GM12878 (cell line): ENCODE measurements around the gene BLCAP. TPM values are rescaled to one million over a fixed set of nuclear protein-coding genes. Genes with fewer than 3 reads are reported as not detected.

Source experiments
- ATAC-seq: fragments of 200-7000 bp; cut with Tn5 transposase; 3 replicates; pipeline ENCODE4 v1.9.1; 2020; ENCODE audit warnings: mild to moderate bottlenecking, moderate library complexity
- BruUV-seq: library from RNA; stranded (reverse); fragments of 400-500 nt; replicated peaks from 2 replicates; lab custom pipeline; 2021; lab: Mats Ljungman, UMichigan
- CTCF ChIA-PET: fragments of 300-600 bp; sonication (Branson Sonifier 250); formaldehyde crosslinking; extraction: SDS; loops from one replicate; lab custom pipeline; 2021; ENCODE audit warnings: inconsistent platforms; lab: Yijun Ruan, JAX
- POLR2A ChIA-PET: fragments of 350-600 bp; formaldehyde crosslinking; extraction: SDS; loops from one replicate; lab custom pipeline; 2021; ENCODE audit warnings: inconsistent platforms; lab: Charles Lee
- RAD21 ChIA-PET: fragments of 300-600 bp; sonication (Branson Sonifier 250); formaldehyde crosslinking; loops from one replicate; lab custom pipeline; 2023; ENCODE audit warnings: antibody characterized with exemption; ENCODE audit not compliant: unreplicated experiment; lab: Charles Lee
- SMC1A ChIA-PET: fragments of 300-600 bp; sonication (Branson Sonifier 250); formaldehyde crosslinking; loops from one replicate; lab custom pipeline; 2023; ENCODE audit not compliant: unreplicated experiment, uncharacterized antibody; lab: Charles Lee
- DNase-seq: peaks from one replicate; pipeline ENCODE4 v3.0.0-alpha.2; 2011; ENCODE audit warnings: low read depth, low spot score
- FAIRE-seq: peaks from 3 replicates; lab custom pipeline; 2011; peaks lifted over from hg19 to GRCh38; lab: Jason Lieb, UNC
- H2AFZ ChIP-seq: 2 replicates; pipeline ENCODE4 v1.6.0; 2011; ENCODE audit warnings: low read depth, low read length, control low read depth; ENCODE audit not compliant: control insufficient read depth
- H3K27ac ChIP-seq: 2 replicates; pipeline ENCODE4 v1.5.1; 2011; ENCODE audit warnings: control low read depth; ENCODE audit not compliant: control insufficient read depth, insufficient read depth
- H3K27me3 ChIP-seq, 2 experiments: replicated peaks in 1 of 2; 2 replicates each; pipeline versions ENCODE4 v1.6.0 to v1.6.1; 2011; ENCODE audit warnings: low read length in 1 of 2; ENCODE audit not compliant: control insufficient read depth in 2 of 2, insufficient read depth in 2 of 2
- H3K36me3 ChIP-seq, 2 experiments: 2 replicates each; pipeline ENCODE4 v1.5.1; 2011; ENCODE audit warnings: low read length in 1 of 2; ENCODE audit not compliant: control insufficient read depth in 2 of 2, insufficient read depth in 2 of 2
- H3K4me1 ChIP-seq: 2 replicates; pipeline ENCODE4 v1.6.1; 2011; ENCODE audit warnings: mild to moderate bottlenecking, low read length, moderate library complexity, mixed read lengths; ENCODE audit not compliant: control insufficient read depth, insufficient read depth
- H3K4me2 ChIP-seq: 2 replicates; pipeline ENCODE4 v1.6.0; 2011; ENCODE audit warnings: control low read depth; ENCODE audit not compliant: control insufficient read depth, insufficient read depth
- H3K4me3 ChIP-seq: fragments of 200-600 bp; sonication (generic); 2 replicates; pipeline ENCODE4 v1.5.1; 2016
- H3K79me2 ChIP-seq: 2 replicates; pipeline ENCODE4 v1.6.0; 2011; ENCODE audit warnings: low read length; ENCODE audit not compliant: control insufficient read depth, insufficient read depth
- H3K9ac ChIP-seq: 2 replicates; pipeline ENCODE4 v1.8.0; 2011; ENCODE audit warnings: low read length, control low read depth, mixed read lengths; ENCODE audit not compliant: control insufficient read depth, insufficient read depth
- H3K9me3 ChIP-seq: replicated peaks from 3 replicates; pipeline ENCODE4 v1.5.1; 2011; ENCODE audit warnings: mild to moderate bottlenecking, low read length; ENCODE audit not compliant: control insufficient read depth, insufficient read depth
- H4K20me1 ChIP-seq: 2 replicates; pipeline ENCODE4 v1.6.0; 2011; ENCODE audit not compliant: control insufficient read depth, insufficient read depth
- BMI1 ChIP-seq: fragments of 450-650 bp; IDR thresholded peaks from 2 replicates; pipeline ENCODE4 v1.6.1; 2016; ENCODE audit warnings: mild to moderate bottlenecking, moderate library complexity, borderline replicate concordance
- CHD4 ChIP-seq: fragments of 200-600 bp; sonication (generic); IDR thresholded peaks from 2 replicates; pipeline ENCODE4 v1.6.1; 2016; ENCODE audit warnings: mild to moderate bottlenecking
- DPF2 ChIP-seq: fragments of 450-650 bp; IDR thresholded peaks from 2 replicates; pipeline ENCODE4 v1.6.1; 2017; ENCODE audit warnings: mild to moderate bottlenecking
- ETV6 ChIP-seq, 2 experiments: fragments of 450-650 bp in 1 of 2; IDR thresholded peaks in 1 of 2; conservative IDR thresholded peaks in 1 of 2; 2 replicates each; pipeline ENCODE4 v1.6.1; 2014; ENCODE audit warnings: antibody characterized with exemption in 1 of 2, borderline replicate concordance in 1 of 2, low read depth in 1 of 2, mild to moderate bottlenecking in 1 of 2, moderate library complexity in 1 of 2
- HCFC1 ChIP-seq: fragments of 150-350 bp; IDR thresholded peaks from 2 replicates; pipeline ENCODE4 v1.6.1; 2014; ENCODE audit warnings: low read length
- MEF2B ChIP-seq: fragments of 450-650 bp; IDR thresholded peaks from 2 replicates; pipeline ENCODE4 v1.6.1; 2018; ENCODE audit warnings: mild to moderate bottlenecking, moderate library complexity; ENCODE audit not compliant: partially characterized antibody, poor library complexity, severe bottlenecking
- MTA2 ChIP-seq: fragments of 450-650 bp; IDR thresholded peaks from 2 replicates; pipeline ENCODE4 v1.6.1; 2016; ENCODE audit warnings: low read depth, mild to moderate bottlenecking, moderate library complexity
- POU2F2 ChIP-seq: IDR thresholded peaks from 3 replicates; pipeline ENCODE4 v1.6.1; 2011; ENCODE audit warnings: low read depth, mild to moderate bottlenecking, low read length, borderline replicate concordance
- RAD21 ChIP-seq: IDR thresholded peaks from 2 replicates; pipeline ENCODE4 v1.6.1; 2011; ENCODE audit warnings: mild to moderate bottlenecking, low read depth, low read length, moderate library complexity; ENCODE audit not compliant: insufficient read depth
- SIN3A ChIP-seq: IDR thresholded peaks from 2 replicates; pipeline ENCODE4 v1.6.1; 2012; ENCODE audit warnings: low read depth, low read length, improper control_type of control experiment
- SMAD1 ChIP-seq: fragments of 450-650 bp; IDR thresholded peaks from 2 replicates; pipeline ENCODE4 v1.6.1; 2018; ENCODE audit warnings: mild to moderate bottlenecking, low read depth; ENCODE audit not compliant: partially characterized antibody
- SPI1 ChIP-seq: IDR thresholded peaks from 2 replicates; pipeline ENCODE4 v1.6.1; 2011; ENCODE audit warnings: low read depth, mild to moderate bottlenecking, low read length, moderate library complexity, borderline replicate concordance; ENCODE audit not compliant: insufficient read depth
- SUPT20H ChIP-seq: IDR thresholded peaks from 2 replicates; pipeline ENCODE4 v1.6.1; 2011; ENCODE audit warnings: low read depth, mild to moderate bottlenecking, low read length, moderate library complexity, borderline replicate concordance; ENCODE audit not compliant: control insufficient read depth
- TAF1 ChIP-seq: IDR thresholded peaks from 2 replicates; pipeline ENCODE4 v1.6.1; 2011; ENCODE audit warnings: mild to moderate bottlenecking, low read depth, low read length, borderline replicate concordance
- WRNIP1 ChIP-seq: IDR thresholded peaks from 2 replicates; pipeline ENCODE4 v1.6.1; 2011; ENCODE audit warnings: low read depth, low read length, improper control_type of control experiment, borderline replicate concordance
- ZNF207 ChIP-seq: fragments of 450-650 bp; IDR thresholded peaks from 2 replicates; pipeline ENCODE4 v1.6.1; 2014; ENCODE audit warnings: antibody characterized with exemption, mild to moderate bottlenecking, borderline replicate concordance
- WGBS: methylation state at CpG from one replicate; pipeline ENCODE4 v1.1.6; 2016; ENCODE audit warnings: low lambda C conversion rate; ENCODE audit not compliant: insufficient replicate concordance, insufficient coverage; ENCODE audit errors: missing lambda C conversion rate; 5-methylcytosine and 5-hydroxymethylcytosine counted together
- in situ Hi-C: fragments of 300-500 bp; cut with MboI; formaldehyde crosslinking; loops from 9 replicates; pipeline ENCODE4 v1.14.3; 2018; ENCODE audit warnings: mixed read lengths
- intact Hi-C: fragments of 100-400 bp; cut with micrococcal nuclease; formaldehyde crosslinking; loops from one replicate; pipeline ENCODE4 v1.14.2; 2022; ENCODE audit not compliant: unreplicated experiment
- polyA plus RNA-seq, 11 experiments: library from polyadenylated mRNA; depleted of rRNA in 4 of 11; unstranded in 6 of 11; stranded (reverse) in 5 of 11; fragments of >200 nt; fragmentation: Nextera tagmentation in 4 of 11; fragmentation: Illumina TruSeq in 1 of 11; extraction: Ambion mirVana in 4 of 11; extraction: Trizol in 1 of 11; gene quantifications; 1 replicate in 1 of 11; 2 replicates in 10 of 11; pipeline versions ENCODE4 v1.2.1 to v1.2.3, GENCODE V29; 2011 to 2016; ENCODE audit warnings: inconsistent platforms in 2 of 11, missing spikeins in 2 of 11, low read depth in 1 of 11
- total RNA-seq, 4 experiments: library from RNA; depleted of rRNA in 3 of 4; stranded (reverse); fragments of >200 nt in 3 of 4; fragmentation: Illumina TruSeq in 1 of 4; extraction: Trizol in 1 of 4; gene quantifications; 2 replicates each; pipeline versions ENCODE4 v1.2.1 to v1.2.3, GENCODE V29; 2013 to 2021
- TF ChIP-seq, protein P1 (sequence below): IDR thresholded peaks from 2 replicates; pipeline ENCODE4 v1.6.1; 2011; ENCODE audit warnings: mild to moderate bottlenecking, low read depth, low read length, moderate library complexity; ENCODE audit not compliant: insufficient replicate concordance

Gene BLCAP
- total and polyA plus RNA-seq, 10 of the 15 experiments (the other 5 are each of a cell fraction or from before 2014, with no cell fraction given) = 24.6 to 62.3 (median 47.3) TPM

- Histone ChIP-seq H3K27ac (no peak overlapping the region), H3K79me2 (no peaks in the 10 kb centered on the region), H4K20me1 (no peaks in the 10 kb centered on the region), H2AFZ (no peak overlapping the region), H3K4me3 (no peak overlapping the region), H3K4me1 (peaks cover 18% of the 10 kb centered on the region), H3K4me2 (no peak overlapping the region), H3K9me3 (no peaks in the 10 kb centered on the region; the same call in 2 of the 3 replicates), H3K9ac (no peak overlapping the region), H3K27me3 (no peaks in the 10 kb centered on the region), H3K36me3 (no peaks in the 10 kb centered on the region)
- TF ChIP-seq MEF2B (no peak), BMI1 (no peak), HCFC1 (no peak), SMAD1 (no peak), MTA2 (no peak), CHD4 (no peak), SIN3A (no peak)
- intact Hi-C loops (no loop called here), in situ Hi-C loops (no loop called here)
- RAD21 ChIA-PET = interaction anchor here (1.0 to 11.5 kb wide), 2 partner anchors 269 to 343 kb away, joined by 3 to 119 read pairs; no protein-coding TSS in a partner anchor
- BruUV-seq = no TSS peak
- 96% methylated on average over 5 of the region's 5 CpGs for WGBS
- DNase-seq (no peak), FAIRE-seq (no peak), ATAC-seq (no peak)
- POLR2A ChIA-PET = interaction anchor here (0.6 kb wide), 1 partner anchor 273 kb away, joined by 3 read pairs; no protein-coding TSS in a partner anchor
- CTCF ChIA-PET = interaction anchor here (0.8 to 2.3 kb wide), 5 partner anchors 261 to 342 kb away, joined by 3 to 11 read pairs (median 3); no protein-coding TSS in a partner anchor
- SMC1A ChIA-PET = interaction anchor here (0.7 to 1.2 kb wide), 4 partner anchors 11 to 343 kb away, joined by 3 read pairs; partner anchors contain the start of gene BLCAP
Observed at GRCh38 chr20:37538003-37538402, 10.3 kb upstream of the BLCAP start.

- no peak for FAIRE-seq
- WGBS = 30% methylated on average over 1 of the region's 1 CpG
- CTCF ChIA-PET = interaction anchor here (0.8 to 2.3 kb wide), 4 partner anchors 267 to 341 kb away, joined by 3 to 11 read pairs (median 3); no protein-coding TSS in a partner anchor
- TF ChIP-seq SPI1 (no peak), POU2F2 (no peak), WRNIP1 (no peak), CHD4 (no peak), RAD21 (no peak), DPF2 (no peak), ZNF207 (no peak), TAF1 (no peak), SUPT20H (no peak), ETV6 (conservative IDR thresholded peaks at IDR 0.05 in 1 of 2, IDR thresholded peaks at IDR 0.05 in 1 of 2; ENCODE audit: borderline replicate concordance in 1 of 2, low read depth in 1 of 2) (no peak)
- TF ChIP-seq, protein P1, sequence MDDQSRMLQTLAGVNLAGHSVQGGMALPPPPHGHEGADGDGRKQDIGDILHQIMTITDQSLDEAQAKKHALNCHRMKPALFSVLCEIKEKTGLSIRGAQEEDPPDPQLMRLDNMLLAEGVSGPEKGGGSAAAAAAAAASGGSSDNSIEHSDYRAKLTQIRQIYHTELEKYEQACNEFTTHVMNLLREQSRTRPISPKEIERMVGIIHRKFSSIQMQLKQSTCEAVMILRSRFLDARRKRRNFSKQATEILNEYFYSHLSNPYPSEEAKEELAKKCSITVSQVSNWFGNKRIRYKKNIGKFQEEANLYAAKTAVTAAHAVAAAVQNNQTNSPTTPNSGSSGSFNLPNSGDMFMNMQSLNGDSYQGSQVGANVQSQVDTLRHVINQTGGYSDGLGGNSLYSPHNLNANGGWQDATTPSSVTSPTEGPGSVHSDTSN = no peak
Observed at GRCh38 chr20:37537505-37537904, 9.8 kb upstream of the BLCAP start.

More at GRCh38 chr20:37537505-37537904, 9.8 kb upstream of the BLCAP start:
- peaks cover 18% of the 10 kb centered on the region for H3K4me1 ChIP-seq
- DNase-seq (no peak), ATAC-seq (no peak)
- no peak overlapping the region for H3K4me3 ChIP-seq
- intact Hi-C loops = no loop called here
- H4K20me1 ChIP-seq = no peaks in the 10 kb centered on the region
- no peak overlapping the region for H2AFZ ChIP-seq
- POLR2A ChIA-PET = interaction anchor here (0.6 kb wide), 1 partner anchor 272 kb away, joined by 3 read pairs; no protein-coding TSS in a partner anchor
- BruUV-seq = no TSS peak
- no peak overlapping the region for H3K9ac ChIP-seq
- RAD21 ChIA-PET = interaction anchor here (1.0 to 11.5 kb wide), 2 partner anchors 268 to 342 kb away, joined by 3 to 119 read pairs; no protein-coding TSS in a partner anchor
- in situ Hi-C loops = no loop called here
- H3K4me2 ChIP-seq = no peak overlapping the region
- H3K9me3 ChIP-seq = no peaks in the 10 kb centered on the region; the same call in 2 of the 3 replicates
- no peaks in the 10 kb centered on the region for H3K27me3 ChIP-seq
- H3K36me3 ChIP-seq = no peaks in the 10 kb centered on the region
- H3K79me2 ChIP-seq = no peaks in the 10 kb centered on the region
- SMC1A ChIA-PET = interaction anchor here (0.7 to 1.2 kb wide), 4 partner anchors 10 to 342 kb away, joined by 3 read pairs; partner anchors contain the start of gene BLCAP
- H3K27ac ChIP-seq = no peak overlapping the region
